GM19397 (cell line): ENCODE measurements around the gene RHOD.

Experiments
- ATAC-seq: cut with Tn5 transposase; IDR thresholded peaks from one replicate; pipeline ENCODE4 v1.9.1; 2021; ENCODE audit warnings: mild to moderate bottlenecking, moderate library complexity; ENCODE audit not compliant: unreplicated experiment

Gene RHOD

GRCh38 chr11:67113231-67113721 is 56.6 kb downstream of the RHOD start:
- ATAC-seq = peak; percentile 46

GRCh38 chr11:67114275-67114896 is 57.7 kb downstream of the RHOD start:
- ATAC-seq = no peak

GRCh38 chr11:67116758-67117105 is 60.1 kb downstream of the RHOD start:
- ATAC-seq = no peak

GRCh38 chr11:67117176-67117575 is 60.5 kb downstream of the RHOD start:
- no peak for ATAC-seq

- no peak for ATAC-seq
Observed at GRCh38 chr11:67117672-67118180, 61.1 kb downstream of the RHOD start.

GRCh38 chr11:67118181-67118766 is 61.6 kb downstream of the RHOD start:
- peak; percentile 10 for ATAC-seq

- peak; percentile 75 for ATAC-seq
Observed at GRCh38 chr11:67118801-67119584, 62.3 kb downstream of the RHOD start, which contains the start of gene KDM2A. KDM2A (plus strand) TSS chr11:67119263; CDS start chr11:67121317, 2,054 bp downstream.

GRCh38 chr11:67119585-67120391 is 63.1 kb downstream of the RHOD start:
- ATAC-seq = peak; percentile 14

GRCh38 chr11:67120456-67120855 is 63.8 kb downstream of the RHOD start:
- ATAC-seq = no peak

- no peak for ATAC-seq
Observed at GRCh38 chr11:67120881-67121710, 64.4 kb downstream of the RHOD start.
